GM21576 (cell line): ENCODE results near the gene NUP214.
"Not testable (repeated sequence)": the region's sequence is repeated elsewhere in the genome, so short reads cannot be mapped to it uniquely, and the experiment has no call there.

ENCODE experiments used
- ATAC-seq: cut with Tn5 transposase; IDR thresholded peaks from one replicate; pipeline ENCODE4 v1.9.1; 2021; ENCODE audit warnings: mild to moderate bottlenecking, moderate library complexity; ENCODE audit not compliant: unreplicated experiment

NUP214 gene

DNA sequence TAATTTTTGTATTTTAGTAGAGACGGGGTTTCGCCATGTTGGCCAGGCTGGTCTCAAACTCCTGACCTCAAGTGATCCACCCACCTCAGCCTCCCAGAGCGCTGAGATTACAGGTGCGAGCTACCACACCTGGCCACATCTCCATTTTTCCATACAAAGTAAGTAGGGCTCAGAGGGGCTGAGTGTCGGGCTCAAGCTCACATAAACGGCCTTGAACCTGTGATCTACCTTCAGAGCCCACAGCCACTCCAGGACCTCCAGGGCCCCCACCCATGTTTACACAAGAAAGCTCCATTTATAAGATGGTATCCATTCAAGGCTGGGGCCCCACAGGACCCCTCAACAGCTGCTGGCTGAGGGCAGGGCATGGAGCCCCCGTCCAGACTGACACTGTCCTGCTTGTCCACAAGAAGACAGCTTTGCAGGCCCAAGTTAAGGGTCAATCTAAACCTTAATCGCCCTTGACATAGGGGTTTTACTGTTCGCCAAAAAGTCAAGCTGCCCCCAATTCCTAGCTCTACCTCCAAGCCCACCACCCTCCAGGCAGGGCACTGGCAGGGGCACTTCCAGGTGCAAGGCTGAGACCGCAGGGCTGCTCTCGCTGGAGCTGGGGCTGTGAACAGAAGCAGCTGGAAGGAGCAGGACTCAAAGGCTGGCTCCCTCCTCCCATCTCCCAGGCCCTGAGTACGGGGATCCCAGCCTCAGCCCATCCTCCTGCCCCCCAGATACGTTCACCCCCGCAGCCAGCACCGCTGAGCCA lies 132.1 kb downstream of the NUP214 start:
- ATAC-seq, result no peak

DNA sequence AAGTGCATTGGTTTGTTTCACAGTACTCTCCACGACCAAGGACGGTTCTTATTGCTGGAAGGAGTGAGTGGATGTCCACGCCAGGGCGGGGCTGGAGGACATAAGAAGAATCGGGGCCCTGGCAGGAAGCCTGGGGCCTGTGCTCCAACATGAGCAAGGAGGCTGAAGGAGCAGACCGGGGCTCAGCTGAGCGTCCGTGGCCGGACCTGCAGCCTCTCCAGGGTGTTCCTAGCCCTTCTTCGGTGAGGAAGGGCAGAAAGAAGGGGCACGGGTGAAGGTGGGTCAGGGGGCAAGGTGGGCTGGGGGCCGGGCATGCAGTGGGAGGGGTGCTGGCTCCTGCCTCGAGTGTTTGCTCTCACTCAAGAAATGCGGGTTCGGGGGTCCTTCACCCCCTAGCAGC lies 132.8 kb downstream of the NUP214 start:
- no peak for ATAC-seq

DNA sequence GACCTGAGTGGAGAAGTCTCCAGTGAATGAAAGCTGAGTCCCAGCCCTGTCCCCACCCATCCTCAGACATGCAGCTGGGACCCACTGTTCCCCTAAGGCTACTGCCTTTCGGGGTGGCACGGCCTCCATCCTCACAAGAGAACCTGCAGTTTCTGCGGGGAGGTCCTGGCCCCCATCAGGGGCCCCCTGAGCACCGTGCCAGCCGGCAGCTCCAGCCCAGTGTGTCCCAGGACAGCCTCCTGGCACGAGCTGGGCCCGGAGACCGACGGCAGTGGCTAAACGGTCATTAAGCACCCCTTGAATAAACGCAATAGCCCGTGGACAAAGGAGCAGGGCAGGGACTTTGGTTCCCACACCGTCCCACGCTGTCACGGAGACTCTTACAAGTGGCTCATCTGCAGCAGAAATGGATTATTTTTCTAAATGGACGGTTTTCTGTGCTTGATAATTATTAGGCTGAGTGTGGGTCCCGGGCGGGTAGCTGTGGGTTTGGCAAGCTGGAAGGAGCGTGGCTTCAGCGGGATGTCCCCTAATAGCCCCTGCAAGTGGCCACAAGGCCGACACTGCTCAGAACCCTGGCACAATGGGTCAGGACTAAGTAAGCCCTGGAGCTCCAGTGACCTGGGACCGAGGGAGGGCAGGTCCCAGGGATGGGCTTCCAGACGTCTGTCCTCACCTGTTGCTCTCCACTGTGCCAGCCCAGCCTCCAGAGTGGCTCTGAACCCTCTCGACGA lies 133.5 kb downstream of the NUP214 start:
- no peak for ATAC-seq

DNA sequence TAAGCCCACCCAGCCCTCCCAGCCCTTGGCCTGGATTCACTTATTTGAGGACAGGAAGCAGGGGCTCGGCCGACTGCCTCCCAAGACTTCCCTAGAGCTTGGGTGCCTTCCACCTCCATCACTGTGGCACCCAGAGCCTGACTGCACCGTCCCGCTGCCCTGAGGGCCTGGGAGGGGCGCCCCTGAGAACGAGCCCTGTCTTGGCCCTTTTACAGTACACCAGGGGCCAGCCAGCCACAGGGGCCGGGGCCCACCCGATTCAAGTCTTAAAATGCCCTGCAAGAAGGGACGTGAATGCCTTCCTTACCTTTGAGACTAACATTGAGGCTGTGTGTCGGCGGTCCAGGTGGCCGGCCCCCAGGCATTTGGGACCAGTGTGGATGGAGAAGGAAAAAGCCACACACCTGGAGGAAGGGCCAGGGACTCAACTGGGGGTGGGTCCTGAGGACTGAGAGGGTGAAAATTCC lies 134.1 kb downstream of the NUP214 start:
- ATAC-seq, result no peak

DNA sequence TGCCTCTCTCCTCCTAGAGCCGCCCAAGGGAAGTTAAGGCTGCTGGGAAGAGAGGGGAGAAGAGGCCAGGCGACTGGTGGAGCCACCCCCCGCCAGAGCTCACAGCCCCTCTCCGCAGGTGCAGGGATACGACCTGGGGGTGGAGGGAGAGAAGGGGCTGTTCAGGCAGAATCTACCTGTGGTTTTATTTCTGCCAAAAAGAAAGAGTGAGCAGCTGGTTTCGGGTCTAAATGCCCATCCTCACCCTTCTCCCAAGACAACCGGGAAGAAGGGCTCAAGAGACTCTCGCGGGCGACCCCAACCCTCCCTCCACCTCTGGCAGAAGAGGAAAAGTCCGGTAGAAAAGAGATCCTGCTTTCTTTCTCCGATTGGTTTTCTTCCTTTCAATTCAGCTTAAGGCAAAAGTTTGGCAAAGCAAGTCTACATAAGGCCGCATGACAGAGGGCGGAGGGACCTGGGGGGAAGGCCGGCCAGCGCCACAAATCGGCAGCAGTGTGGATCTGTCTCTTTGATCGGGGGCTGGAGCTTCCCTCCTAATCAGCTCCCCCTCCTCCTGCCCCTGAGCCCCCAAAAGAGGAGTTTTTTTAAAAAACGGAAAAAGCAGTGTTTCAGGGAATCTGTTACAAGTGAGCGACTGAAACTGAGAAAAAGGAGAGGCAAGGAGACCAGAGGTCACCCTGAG lies 134.7 kb downstream of the NUP214 start:
- no peak for ATAC-seq

DNA sequence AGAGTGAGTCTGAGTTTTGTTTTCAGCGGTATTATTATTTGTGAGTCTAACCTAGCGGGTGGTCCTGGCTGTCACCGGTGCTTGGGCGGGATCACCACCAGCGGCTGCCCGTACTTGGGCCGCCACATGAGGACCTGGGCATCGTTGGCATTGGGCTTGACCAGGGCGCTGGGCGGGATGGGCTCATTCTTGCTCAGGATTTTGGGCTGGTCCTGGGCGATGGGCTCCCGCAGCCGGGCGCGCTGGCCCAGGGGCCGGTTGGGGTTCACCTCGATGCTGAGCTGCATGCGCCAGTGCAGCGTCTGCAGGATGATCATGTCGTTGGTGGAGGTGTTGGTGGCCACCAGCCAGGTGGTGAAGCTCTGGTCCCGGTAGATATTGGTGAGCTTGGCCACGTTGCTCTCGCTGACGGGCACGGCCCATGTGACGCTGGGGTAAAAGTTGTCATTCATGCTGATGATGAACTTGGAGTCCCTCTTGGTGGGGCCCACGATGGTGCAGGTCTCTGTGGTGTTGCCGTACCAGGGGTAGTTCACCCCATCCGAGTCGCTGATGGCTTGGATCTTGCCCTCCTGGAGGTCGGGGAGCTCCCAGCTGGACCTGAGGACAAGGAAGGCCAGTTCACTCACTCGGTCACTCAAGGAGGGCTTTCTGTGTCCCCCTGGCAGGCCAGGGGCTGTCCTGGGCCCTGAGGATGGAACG lies 135.5 kb downstream of the NUP214 start:
- no peak for ATAC-seq

DNA sequence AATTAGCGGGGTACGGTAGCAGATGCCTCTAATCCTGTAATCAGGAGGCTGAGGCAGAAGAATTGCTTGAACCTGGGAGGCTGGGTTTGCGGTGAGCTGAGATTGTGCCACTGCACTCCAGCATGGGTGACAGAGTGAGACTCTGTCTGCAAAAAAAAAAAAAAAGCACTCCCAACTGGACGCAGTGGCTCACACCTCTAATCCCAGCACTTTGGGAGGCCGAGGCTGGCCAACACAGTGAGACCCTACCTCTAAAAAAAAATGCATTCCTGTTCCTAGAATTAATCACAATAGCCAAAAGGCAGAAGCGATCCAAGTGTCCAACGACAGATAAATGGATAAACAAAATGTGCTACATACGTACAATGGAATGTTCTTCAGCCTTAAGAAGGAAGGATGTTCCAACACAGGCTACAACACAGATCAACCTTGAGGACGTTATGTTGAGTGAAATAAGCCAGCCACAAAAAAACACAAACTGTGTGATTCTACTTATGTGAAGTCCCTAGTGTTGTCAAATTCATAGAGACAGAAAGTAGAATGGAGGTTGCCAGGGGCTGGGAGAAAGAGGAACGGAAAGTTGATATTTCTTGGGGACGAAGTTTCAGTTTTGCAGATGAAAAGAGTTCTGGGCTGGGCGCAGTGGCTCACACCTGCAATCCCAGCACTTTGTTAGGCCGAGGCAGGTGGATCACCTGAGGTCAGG lies 137.1 kb downstream of the NUP214 start:
- ATAC-seq, result peak; percentile 40

DNA sequence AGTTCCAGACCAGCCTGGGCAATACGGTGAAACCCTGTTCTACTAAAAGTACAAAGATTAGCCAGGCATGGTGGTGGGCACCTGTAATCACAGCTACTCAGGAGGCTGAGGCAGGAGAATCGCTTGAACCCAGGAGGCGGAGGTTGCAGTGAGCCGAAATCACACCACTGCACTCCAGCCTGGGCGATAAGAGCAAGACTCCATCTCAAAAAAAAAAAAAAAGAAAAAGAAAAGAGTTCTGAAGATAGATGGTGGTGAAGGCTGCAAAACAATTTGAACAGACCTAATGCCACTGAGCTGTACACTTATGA lies 137.6 kb downstream of the NUP214 start:
- ATAC-seq, result not testable (repeated sequence)

DNA sequence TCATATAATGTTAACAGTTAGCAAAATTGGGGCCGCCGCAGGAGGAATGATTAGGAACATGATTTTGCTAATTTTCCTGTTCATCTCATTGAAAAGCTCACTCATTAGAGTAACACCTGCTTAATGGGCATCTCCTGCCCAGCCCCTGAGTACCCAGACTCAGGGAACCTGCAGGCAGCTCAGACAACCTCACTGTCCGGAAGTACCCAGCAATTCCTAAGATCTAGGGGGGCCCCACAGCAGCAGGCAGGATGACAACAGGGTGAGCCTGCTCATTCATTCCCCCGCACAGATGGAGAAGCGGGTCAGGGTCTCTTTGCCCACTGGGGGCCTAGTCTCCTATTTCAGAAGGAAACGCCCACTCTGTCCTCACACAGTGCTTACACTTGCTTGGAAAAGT lies 138.3 kb downstream of the NUP214 start:
- no peak for ATAC-seq

DNA sequence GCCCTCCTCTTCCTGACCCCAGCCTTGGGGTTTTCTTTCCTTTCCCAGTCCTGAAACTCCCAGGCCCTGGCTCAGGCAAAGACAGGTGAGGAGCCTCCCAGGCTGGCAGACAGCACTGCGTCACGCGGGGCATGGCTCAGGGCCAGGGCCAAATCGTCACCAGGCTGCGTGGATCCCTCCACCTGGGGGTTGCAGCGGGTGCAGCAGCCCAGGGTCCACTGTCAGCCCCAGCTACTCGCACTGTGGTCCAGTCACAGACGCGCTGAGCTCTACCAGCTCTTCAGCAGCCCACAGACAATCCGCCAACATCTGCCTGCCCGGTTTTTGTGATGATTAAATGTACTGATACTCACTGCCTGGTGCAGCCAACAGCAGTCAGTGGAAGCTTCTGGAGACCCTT lies 138.8 kb downstream of the NUP214 start:
- ATAC-seq, result no peak

DNA sequence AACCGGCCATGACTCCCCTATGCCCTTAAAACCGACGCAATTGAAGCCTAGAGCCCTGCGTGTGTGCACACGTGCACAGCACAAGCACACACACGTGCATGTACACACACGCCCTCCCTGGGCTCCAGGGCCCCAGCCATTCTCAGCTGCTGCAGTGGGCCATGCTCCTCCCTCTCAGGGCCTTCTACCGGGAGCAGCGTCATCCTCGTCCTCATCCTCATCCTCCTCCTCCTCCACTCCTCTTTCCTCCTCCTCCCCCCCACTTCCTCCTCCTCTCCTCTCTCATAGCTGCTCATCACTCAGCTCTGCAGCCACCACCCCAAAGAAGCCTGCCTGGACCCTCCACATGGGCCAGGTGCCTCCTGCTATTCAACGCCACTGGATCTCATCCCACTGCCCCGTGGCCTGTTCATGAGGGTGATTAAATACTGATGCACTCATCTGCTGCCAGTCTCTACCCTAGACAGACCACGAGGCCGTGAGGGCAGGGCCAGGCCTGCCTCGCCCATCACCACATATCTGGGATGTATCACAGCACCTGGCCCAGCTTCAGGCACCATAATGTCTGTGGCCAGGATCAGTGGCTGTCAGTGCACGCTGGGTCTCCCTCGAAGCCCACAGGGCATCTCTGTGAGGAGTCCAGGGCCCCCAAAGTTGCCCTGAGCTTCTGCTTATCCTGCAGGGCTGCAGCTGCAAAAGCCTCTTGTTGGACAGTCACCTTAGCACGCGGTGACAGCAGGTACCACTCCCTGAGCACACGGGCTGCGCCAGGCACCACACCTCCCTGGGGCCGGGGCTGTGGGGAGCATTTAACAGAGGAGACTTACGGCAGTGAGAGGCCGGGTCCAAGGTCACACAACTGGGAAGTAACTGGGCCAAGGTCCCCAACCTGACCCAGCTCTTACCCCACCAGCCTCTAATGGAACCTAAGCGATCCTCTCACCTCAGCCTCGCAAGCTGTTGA lies 141.2 kb downstream of the NUP214 start:
- no peak for ATAC-seq

DNA sequence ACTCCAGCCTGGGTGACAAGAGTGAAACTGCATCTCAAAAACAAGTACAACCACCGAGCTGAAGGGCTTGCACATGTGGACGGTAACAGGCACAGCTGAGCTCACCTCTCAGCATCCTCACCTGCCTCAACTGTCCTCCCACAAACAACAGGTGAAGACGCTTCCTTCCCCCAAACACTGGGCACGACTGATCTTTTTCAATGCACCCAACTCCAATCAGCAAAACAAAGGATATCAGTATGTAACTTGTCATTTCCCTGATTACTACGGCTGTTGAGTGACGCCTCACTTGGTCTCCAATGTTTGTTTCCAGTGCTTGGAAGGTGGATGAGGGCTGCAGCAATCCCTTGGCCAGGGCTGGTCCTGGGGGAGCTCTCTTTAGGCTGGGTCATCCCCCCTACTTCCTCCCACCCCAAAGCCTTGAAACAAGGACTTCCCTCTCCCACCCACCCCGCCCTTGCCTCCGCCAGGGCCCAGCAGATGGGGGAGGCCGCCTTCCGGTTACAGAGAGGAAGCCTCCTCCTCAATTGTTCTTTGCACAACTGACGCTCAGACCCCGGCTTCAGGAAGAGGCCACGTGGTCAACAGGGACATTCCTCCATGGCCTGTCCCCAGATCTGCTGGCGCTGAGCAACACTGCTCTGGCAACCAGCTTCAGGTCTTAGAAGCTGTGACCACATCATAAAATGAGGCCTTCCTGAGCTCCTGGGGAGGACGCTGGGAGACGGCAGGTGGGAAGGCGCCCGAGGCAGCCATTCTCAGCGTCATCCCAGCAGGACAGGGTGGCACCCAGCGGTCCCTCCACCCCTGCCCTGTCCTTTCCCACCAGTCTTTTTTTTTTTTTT lies 145.0 kb downstream of the NUP214 start:
- ATAC-seq, result no peak

DNA sequence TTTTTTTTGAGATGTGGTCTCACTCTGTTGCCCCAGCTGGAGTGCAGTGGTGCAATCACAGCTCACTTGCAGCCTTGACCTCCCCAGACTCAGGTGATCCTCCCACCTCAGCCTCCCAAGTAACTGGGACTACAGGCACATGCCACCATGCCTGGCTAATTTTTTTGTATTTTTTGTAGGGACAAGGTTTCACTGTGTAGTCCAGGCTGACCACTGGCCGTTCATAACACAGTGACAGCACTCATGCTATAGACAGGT lies 145.6 kb downstream of the NUP214 start:
- ATAC-seq, result not testable (repeated sequence)

DNA sequence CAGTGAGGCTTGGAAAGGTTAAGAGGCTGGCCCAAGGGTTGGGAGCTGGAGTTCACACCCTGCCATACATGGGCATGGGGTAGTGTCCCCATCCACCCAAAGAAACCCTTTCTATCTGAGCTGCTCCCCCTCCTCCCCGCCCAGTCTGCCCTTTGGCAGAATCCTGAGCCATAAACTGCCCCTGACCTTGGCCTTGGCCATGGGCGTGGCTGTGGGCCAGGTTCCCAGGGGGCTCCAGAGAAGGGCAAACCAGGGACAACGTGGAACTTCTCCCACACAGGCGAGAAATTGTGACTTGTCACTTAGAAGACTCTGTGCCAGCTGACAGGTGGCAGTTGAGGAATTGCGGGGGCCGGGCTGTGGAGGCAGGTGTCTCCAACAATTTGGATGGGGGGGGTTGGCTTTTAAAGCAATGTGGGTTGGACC lies 146.1 kb downstream of the NUP214 start:
- no peak for ATAC-seq

DNA sequence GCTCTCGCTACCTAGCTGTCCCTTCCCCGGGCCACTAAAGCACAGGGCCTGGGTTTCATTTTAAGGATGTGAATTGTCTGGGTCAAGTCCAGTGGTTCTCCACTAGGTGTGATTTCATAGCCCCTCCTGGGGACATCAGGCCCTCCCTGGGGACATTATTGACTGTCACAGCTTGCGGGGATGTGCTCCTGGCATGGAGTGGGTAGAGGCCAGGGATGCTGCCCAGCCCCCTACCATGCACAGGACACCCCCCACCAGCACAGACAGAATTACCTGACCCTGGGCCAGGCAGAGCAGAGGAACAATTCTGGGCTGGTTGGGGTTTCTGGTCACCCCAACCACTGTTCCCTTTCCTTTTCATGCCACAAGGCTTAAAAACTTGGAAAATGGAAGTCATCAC lies 146.8 kb downstream of the NUP214 start:
- no peak for ATAC-seq

DNA sequence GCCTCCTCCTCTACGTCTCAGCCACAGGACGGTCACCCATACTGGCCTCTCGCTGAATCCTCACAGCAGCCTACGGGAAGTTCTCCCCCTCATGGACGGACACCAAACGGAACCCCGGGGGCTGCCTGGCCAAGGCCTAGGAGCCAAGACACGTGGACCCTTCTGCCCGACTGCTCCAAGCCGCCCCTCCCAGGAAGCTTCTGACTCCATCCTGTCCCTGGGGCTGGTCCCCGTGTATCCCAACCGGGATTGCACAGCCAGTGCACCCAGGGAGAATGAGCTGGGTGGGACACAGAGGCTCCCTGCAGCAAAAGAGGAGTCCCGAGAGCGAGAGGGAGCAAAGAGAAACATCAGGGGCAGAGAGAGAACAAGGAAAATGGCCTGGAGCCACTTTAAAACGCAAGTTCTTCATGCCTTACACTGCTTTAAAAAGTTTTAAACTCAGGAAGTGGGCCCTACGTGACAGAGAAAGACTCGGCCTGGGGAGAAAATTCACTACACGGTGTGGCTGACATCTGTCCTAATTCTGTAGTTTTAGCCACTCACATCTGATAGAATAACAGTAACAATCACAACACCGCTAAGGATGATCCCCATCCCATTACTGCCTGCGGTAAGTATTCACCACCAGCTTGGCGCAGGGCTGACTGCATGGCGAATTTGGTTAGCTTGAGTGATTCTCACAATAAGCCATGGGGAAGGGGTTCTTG lies 147.9 kb downstream of the NUP214 start:
- ATAC-seq, result no peak

DNA sequence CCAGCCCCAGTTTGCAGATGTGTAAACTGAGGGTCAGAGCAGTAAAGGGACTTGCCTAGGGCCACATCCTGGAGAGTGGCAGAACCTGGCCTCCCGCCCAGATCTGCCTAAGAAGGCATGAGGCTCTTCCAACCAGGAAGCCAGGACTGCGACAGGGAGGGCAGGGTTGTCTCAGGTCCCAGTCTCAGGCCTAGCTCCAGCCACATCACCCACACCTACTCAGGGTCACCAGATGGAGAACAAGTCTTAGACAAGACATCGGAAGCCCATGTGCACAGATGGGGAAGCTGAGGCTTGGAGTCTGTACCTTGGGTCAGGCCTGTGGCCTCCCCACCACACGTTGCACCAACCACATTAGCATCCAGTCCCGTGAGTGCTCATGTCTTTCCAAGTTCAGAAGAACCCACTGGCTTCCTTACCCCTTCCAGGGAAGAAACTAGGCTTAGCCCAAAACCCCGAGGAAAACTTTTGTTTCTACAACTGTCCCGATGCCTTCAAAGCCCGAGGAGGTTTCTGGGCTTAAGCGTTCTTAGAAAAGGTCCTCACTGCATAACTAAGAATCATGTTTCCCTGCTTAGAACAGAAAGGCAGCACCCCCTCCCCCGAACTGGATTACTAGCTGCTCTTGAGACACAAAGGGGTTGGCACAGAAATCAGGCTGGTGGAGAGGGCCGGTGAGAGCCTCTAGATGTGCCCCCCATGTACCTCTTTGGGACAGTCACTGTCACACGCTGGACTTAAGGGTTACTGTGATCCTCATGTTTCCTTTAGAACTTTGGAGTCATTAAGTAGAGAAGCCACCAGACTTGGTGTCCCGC lies 148.7 kb downstream of the NUP214 start:
- no peak for ATAC-seq
